ENCODE data around the gene STAT3. TPM values are rescaled to one million over a fixed set of nuclear protein-coding genes. Genes with fewer than 3 reads are reported as not detected.
"Not testable (repeated sequence)": the region's sequence is repeated elsewhere in the genome, so short reads cannot be mapped to it uniquely, and the experiment has no call there.

The STAT3 gene
- total RNA-seq, 1 experiment from 2014 or later = 21.0 TPM

- in situ Hi-C loops (cut with HindIII; ENCODE audit: low pct_unique_long_range_greater_than_20kb, low sequenced_read_pairs) = loop anchor here (10.0 kb wide), 1 partner anchor 47 kb away; no protein-coding TSS in a partner anchor
- DNase-seq (ENCODE audit: low read depth) = no peak
Measured at GRCh38 chr17:42311240-42312034, 76.8 kb downstream of the STAT3 start.

GRCh38 chr17:42310787-42311215, 77.4 kb downstream of the STAT3 start:
- in situ Hi-C loops (cut with HindIII; ENCODE audit: low pct_unique_long_range_greater_than_20kb, low sequenced_read_pairs) = loop anchor here (10.0 kb wide), 1 partner anchor 46 kb away; no protein-coding TSS in a partner anchor
- DNase-seq (ENCODE audit: low read depth) = no peak

GRCh38 chr17:42309986-42310786, 78.1 kb downstream of the STAT3 start:
- in situ Hi-C loops (cut with HindIII; ENCODE audit: low pct_unique_long_range_greater_than_20kb, low sequenced_read_pairs) = loop anchor here (10.0 kb wide), 1 partner anchor 45 kb away; no protein-coding TSS in a partner anchor
- no peak for DNase-seq (ENCODE audit: low read depth)

- in situ Hi-C loops (cut with HindIII; ENCODE audit: low pct_unique_long_range_greater_than_20kb, low sequenced_read_pairs) = no loop called here
Measured at GRCh38 chr17:42309142-42309541, 79.1 kb downstream of the STAT3 start.

GRCh38 chr17:42308446-42308845, 79.8 kb downstream of the STAT3 start:
- in situ Hi-C loops (cut with HindIII; ENCODE audit: low pct_unique_long_range_greater_than_20kb, low sequenced_read_pairs) = no loop called here
- DNase-seq (ENCODE audit: low read depth) = no peak

More at GRCh38 chr17:42309142-42309541, 79.1 kb downstream of the STAT3 start:
- no peak for DNase-seq (ENCODE audit: low read depth)

- in situ Hi-C loops (cut with HindIII; ENCODE audit: low pct_unique_long_range_greater_than_20kb, low sequenced_read_pairs) = no loop called here
- no peak for DNase-seq (ENCODE audit: low read depth)
Measured at GRCh38 chr17:42307362-42307927, 80.8 kb downstream of the STAT3 start.

GRCh38 chr17:42306385-42306667, 81.9 kb downstream of the STAT3 start:
- in situ Hi-C loops (cut with HindIII; ENCODE audit: low pct_unique_long_range_greater_than_20kb, low sequenced_read_pairs) = no loop called here
- DNase-seq (ENCODE audit: low read depth) = no peak

GRCh38 chr17:42305543-42306384, 82.5 kb downstream of the STAT3 start:
- no peak for DNase-seq (ENCODE audit: low read depth)
- in situ Hi-C loops (cut with HindIII; ENCODE audit: low pct_unique_long_range_greater_than_20kb, low sequenced_read_pairs) = no loop called here

- in situ Hi-C loops (cut with HindIII; ENCODE audit: low pct_unique_long_range_greater_than_20kb, low sequenced_read_pairs); DNase-seq (ENCODE audit: low read depth): not testable (repeated sequence)
Measured at GRCh38 chr17:42305031-42305330, 83.3 kb downstream of the STAT3 start.

- in situ Hi-C loops (cut with HindIII; ENCODE audit: low pct_unique_long_range_greater_than_20kb, low sequenced_read_pairs) = no loop called here
- no peak for DNase-seq (ENCODE audit: low read depth)
Measured at GRCh38 chr17:42304187-42305030, 83.8 kb downstream of the STAT3 start.

GRCh38 chr17:42303694-42304093, 84.5 kb downstream of the STAT3 start:
- DNase-seq (ENCODE audit: low read depth) = no peak
- in situ Hi-C loops (cut with HindIII; ENCODE audit: low pct_unique_long_range_greater_than_20kb, low sequenced_read_pairs) = no loop called here

- in situ Hi-C loops (cut with HindIII; ENCODE audit: low pct_unique_long_range_greater_than_20kb, low sequenced_read_pairs) = no loop called here
- no peak for DNase-seq (ENCODE audit: low read depth)
Measured at GRCh38 chr17:42301022-42301421, 87.2 kb downstream of the STAT3 start.

- in situ Hi-C loops (cut with HindIII; ENCODE audit: low pct_unique_long_range_greater_than_20kb, low sequenced_read_pairs); DNase-seq (ENCODE audit: low read depth): not testable (repeated sequence)
Measured at GRCh38 chr17:42299913-42300312, 88.3 kb downstream of the STAT3 start.

- in situ Hi-C loops (cut with HindIII; ENCODE audit: low pct_unique_long_range_greater_than_20kb, low sequenced_read_pairs); DNase-seq (ENCODE audit: low read depth): not testable (repeated sequence)
Measured at GRCh38 chr17:42299361-42299760, 88.9 kb downstream of the STAT3 start.

GRCh38 chr17:42297775-42298174, 90.5 kb downstream of the STAT3 start:
- in situ Hi-C loops (cut with HindIII; ENCODE audit: low pct_unique_long_range_greater_than_20kb, low sequenced_read_pairs); DNase-seq (ENCODE audit: low read depth): not testable (repeated sequence)

GRCh38 chr17:42296012-42296411, 92.2 kb downstream of the STAT3 start:
- no peak for DNase-seq (ENCODE audit: low read depth)
- in situ Hi-C loops (cut with HindIII; ENCODE audit: low pct_unique_long_range_greater_than_20kb, low sequenced_read_pairs) = no loop called here

All from Caki2 (cell line).